ENCODE data around the gene LPIN1. TPM values are rescaled to one million over a fixed set of nuclear protein-coding genes. Genes with fewer than 3 reads are reported as not detected.
"Not testable (repeated sequence)": the region's sequence is repeated elsewhere in the genome, so short reads cannot be mapped to it uniquely, and the experiment has no call there.

Gene LPIN1
- total and polyA plus RNA-seq, 2 of the 8 experiments (the other 6 are each of a cell fraction or from before 2014, with no cell fraction given): 4.3 to 9.8 TPM

- H2BK12ac ChIP-seq (ENCODE audit: low read depth, low read length); POLR2A ChIA-PET (ENCODE audit: partially characterized antibody); H2AK5ac ChIP-seq (ENCODE audit: low read depth, low read length); H3K9ac ChIP-seq (replicated peaks in 1 of 4; ENCODE audit: extremely low read depth in 1 of 4, low read depth in 3 of 4, low read length in 3 of 4); H3K18ac ChIP-seq (ENCODE audit: extremely low read depth, low read length); DNase-seq (ENCODE audit: low read depth in 1 of 2, low spot score in 2 of 2); H3K9me3 ChIP-seq (ENCODE audit: insufficient read depth in 2 of 2, low read depth in 1 of 2, low read length in 1 of 2); H3K36me3 ChIP-seq (ENCODE audit: control insufficient read depth in 2 of 4, insufficient read depth in 4 of 4, low read length in 3 of 4); H3K14ac ChIP-seq (ENCODE audit: insufficient read length); H3K27ac ChIP-seq (ENCODE audit: low read depth, low read length); H2AFZ ChIP-seq (ENCODE audit: low read length); H4K20me1 ChIP-seq (replicated peaks in 1 of 2; ENCODE audit: control insufficient read depth in 1 of 2, insufficient read depth in 2 of 2, low read length in 2 of 2); H3K56ac ChIP-seq (replicated peaks; ENCODE audit: insufficient read length, low read depth, low read length); H3K23me2 ChIP-seq (ENCODE audit: low read depth, low read length); H3K27me3 ChIP-seq (replicated peaks in 1 of 4; ENCODE audit: control insufficient read depth in 3 of 4, extremely low read depth in 1 of 4, insufficient read depth in 3 of 4, low read length in 3 of 4); H3K79me1 ChIP-seq (ENCODE audit: low read depth, low read length); FAIRE-seq; H2BK5ac ChIP-seq (ENCODE audit: low read depth, low read length); H3K4me1 ChIP-seq (replicated peaks in 1 of 4; ENCODE audit: control insufficient read depth in 3 of 4, insufficient read depth in 4 of 4, low read length in 3 of 4); H3K4ac ChIP-seq (replicated peaks; ENCODE audit: insufficient read length, low read depth, low read length); H4K5ac ChIP-seq (ENCODE audit: insufficient read length, low read depth, low read length); H3K79me2 ChIP-seq (ENCODE audit: control insufficient read depth in 1 of 2, insufficient read depth in 2 of 2, low read length in 2 of 2); H3K23ac ChIP-seq (ENCODE audit: insufficient read length); H4K91ac ChIP-seq (replicated peaks; ENCODE audit: insufficient read length, low read length); H4K8ac ChIP-seq (ENCODE audit: extremely low read depth, insufficient read depth, low read length); H3K4me3 ChIP-seq (ENCODE audit: extremely low read depth in 1 of 4, insufficient read depth in 2 of 4, low read depth in 3 of 4, low read length in 4 of 4); H3K4me2 ChIP-seq (ENCODE audit: insufficient read depth in 1 of 2, low read depth in 2 of 2, low read length in 2 of 2); H2BK15ac ChIP-seq (ENCODE audit: low read length); H2BK120ac ChIP-seq (replicated peaks; ENCODE audit: low read depth, low read length); H2BK20ac ChIP-seq (ENCODE audit: low read length): not testable (repeated sequence)
- WGBS, 2 experiments (ENCODE audit: extremely low coverage in 1 of 2, insufficient coverage in 1 of 2, insufficient read length in 1 of 2, insufficient replicate concordance in 2 of 2, low coverage in 1 of 2, low lambda C conversion rate in 2 of 2, missing lambda C conversion rate in 1 of 2): 84% methylated on average over 4 of the region's 4 CpGs; no CpG with 5 or more reads in 1 of the 2 experiments
- CTCF ChIA-PET (ENCODE audit: partially characterized antibody): interaction anchor here (1.2 to 6.2 kb wide), 5 partner anchors 9 to 48 kb away, joined by 4 to 40 read pairs (median 9); partner anchors contain the start of gene LPIN1
Observed at GRCh38 chr2:11731214-11731984, 15.0 kb upstream of the LPIN1 start.

All from H1 (cell line).